ENCODE data around the gene ESX1.

Gene ESX1

GRCh38 chrX:104254442-104255115 lies at the start of gene ESX1:
ESX1 (minus strand) TSS chrX:104254933; CDS start chrX:104254849, 84 bp downstream.
- TF ChIP-seq POLR2AphosphoS5 (IDR thresholded peaks at IDR 0.05; ENCODE audit: borderline replicate concordance, low read depth, low read length) (no peak), FOXP2 (optimal IDR thresholded peaks at IDR 0.05; ENCODE audit: control extremely low read depth, extremely low read length, insufficient read depth) (no peak), EZH2 (IDR thresholded peaks at IDR 0.05) (no peak)
- no peak within 1 kb of the TSS for H3K4me3 ChIP-seq
- no peak within 1 kb of the TSS for H3K27ac ChIP-seq
- H3K36me3 ChIP-seq (ENCODE audit: insufficient read depth, low read length) = no peaks in the 10 kb centered on the region
- no peak for DNase-seq (ENCODE audit: low read depth, low spot score)
- no peak within 1 kb of the TSS for H3K9ac ChIP-seq (ENCODE audit: insufficient read length)
- H3K9me3 ChIP-seq (ENCODE audit: low read depth, low read length) = no peaks in the 10 kb centered on the region

GRCh38 chrX:104295636-104296035 lies 40.9 kb upstream of the ESX1 start:
- no peaks in the 10 kb centered on the region for H3K9me3 ChIP-seq (ENCODE audit: low read depth, low read length)
- H3K36me3 ChIP-seq (ENCODE audit: insufficient read depth, low read length) = no peaks in the 10 kb centered on the region
- no peak overlapping the region for H3K9ac ChIP-seq (ENCODE audit: insufficient read length)
- no peak for DNase-seq (ENCODE audit: low read depth, low spot score)
- H3K27ac ChIP-seq = no peak overlapping the region
- TF ChIP-seq POLR2AphosphoS5 (IDR thresholded peaks at IDR 0.05; ENCODE audit: borderline replicate concordance, low read depth, low read length) = no peak
- TF ChIP-seq EZH2 (IDR thresholded peaks at IDR 0.05) = no peak
- TF ChIP-seq FOXP2 (optimal IDR thresholded peaks at IDR 0.05; ENCODE audit: control extremely low read depth, extremely low read length, insufficient read depth) = no peak
- H3K4me3 ChIP-seq = no peak overlapping the region

DNA sequence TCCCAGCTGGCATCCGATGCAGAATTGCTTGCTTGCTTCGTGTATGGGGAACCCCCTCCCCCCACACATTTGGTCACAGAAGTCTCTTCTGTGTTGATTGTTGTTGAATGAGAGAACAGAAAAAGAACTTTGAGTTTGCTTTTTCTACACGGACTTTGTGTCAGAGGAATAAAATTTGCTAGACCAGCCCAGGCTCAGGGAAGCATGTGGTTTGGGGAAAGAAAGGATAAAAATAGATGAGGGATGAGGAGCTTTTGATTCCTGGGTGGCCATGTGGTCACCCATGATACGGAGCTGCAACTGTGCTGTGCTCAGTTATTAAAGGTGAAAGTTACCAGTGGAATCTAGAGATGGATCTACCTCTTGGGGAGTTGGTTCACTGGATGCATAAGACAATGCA lies 34.2 kb upstream of the ESX1 start:
- H3K4me3 ChIP-seq = no peak overlapping the region
- H3K9ac ChIP-seq (ENCODE audit: insufficient read length) = no peak overlapping the region
- no peak overlapping the region for H3K27ac ChIP-seq
- H3K9me3 ChIP-seq (ENCODE audit: low read depth, low read length) = no peaks in the 10 kb centered on the region
- DNase-seq (ENCODE audit: low read depth, low spot score) = no peak
- H3K36me3 ChIP-seq (ENCODE audit: insufficient read depth, low read length) = no peaks in the 10 kb centered on the region
- TF ChIP-seq EZH2 (IDR thresholded peaks at IDR 0.05) (no peak), FOXP2 (optimal IDR thresholded peaks at IDR 0.05; ENCODE audit: control extremely low read depth, extremely low read length, insufficient read depth) (no peak), POLR2AphosphoS5 (IDR thresholded peaks at IDR 0.05; ENCODE audit: borderline replicate concordance, low read depth, low read length) (no peak)

- H3K27ac ChIP-seq = no peak overlapping the region
- no peak for DNase-seq (ENCODE audit: low read depth, low spot score)
- no peak overlapping the region for H3K9ac ChIP-seq (ENCODE audit: insufficient read length)
- no peaks in the 10 kb centered on the region for H3K36me3 ChIP-seq (ENCODE audit: insufficient read depth, low read length)
- no peaks in the 10 kb centered on the region for H3K9me3 ChIP-seq (ENCODE audit: low read depth, low read length)
- H3K4me3 ChIP-seq = no peak overlapping the region
- no peak for TF ChIP-seq EZH2 (IDR thresholded peaks at IDR 0.05)
- no peak for TF ChIP-seq POLR2AphosphoS5 (IDR thresholded peaks at IDR 0.05; ENCODE audit: borderline replicate concordance, low read depth, low read length)
- TF ChIP-seq FOXP2 (optimal IDR thresholded peaks at IDR 0.05; ENCODE audit: control extremely low read depth, extremely low read length, insufficient read depth) = no peak
Measured at GRCh38 chrX:104288269-104288668, 33.5 kb upstream of the ESX1 start.

DNA sequence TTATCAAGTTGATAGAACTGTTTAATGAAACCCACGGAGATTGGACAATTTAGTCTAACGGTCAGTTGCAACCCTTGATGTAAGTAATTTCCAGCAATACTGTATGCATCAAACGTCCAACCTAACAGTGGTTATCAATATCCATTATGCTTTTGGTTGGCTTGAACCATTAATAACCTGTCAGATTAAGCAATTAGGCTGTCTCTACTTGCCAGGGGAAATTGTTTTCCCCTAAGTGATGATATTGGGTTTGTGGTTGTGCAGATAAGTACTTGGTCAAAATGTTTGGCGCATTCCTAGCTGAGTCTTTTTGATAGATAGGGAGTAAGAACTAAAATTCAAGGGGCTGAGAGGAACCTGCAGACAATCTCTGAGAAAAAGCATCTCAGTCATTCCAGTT lies 30.5 kb upstream of the ESX1 start:
- Histone ChIP-seq H3K9ac (ENCODE audit: insufficient read length) (no peak overlapping the region), H3K4me3 (no peak overlapping the region), H3K36me3 (ENCODE audit: insufficient read depth, low read length) (no peaks in the 10 kb centered on the region), H3K9me3 (ENCODE audit: low read depth, low read length) (no peaks in the 10 kb centered on the region), H3K27ac (no peak overlapping the region)
- no peak for DNase-seq (ENCODE audit: low read depth, low spot score)
- TF ChIP-seq EZH2 (IDR thresholded peaks at IDR 0.05) (no peak), FOXP2 (optimal IDR thresholded peaks at IDR 0.05; ENCODE audit: control extremely low read depth, extremely low read length, insufficient read depth) (no peak), POLR2AphosphoS5 (IDR thresholded peaks at IDR 0.05; ENCODE audit: borderline replicate concordance, low read depth, low read length) (no peak)

- TF ChIP-seq EZH2 (IDR thresholded peaks at IDR 0.05) = no peak
- no peak for TF ChIP-seq POLR2AphosphoS5 (IDR thresholded peaks at IDR 0.05; ENCODE audit: borderline replicate concordance, low read depth, low read length)
- no peak for TF ChIP-seq FOXP2 (optimal IDR thresholded peaks at IDR 0.05; ENCODE audit: control extremely low read depth, extremely low read length, insufficient read depth)
- DNase-seq (ENCODE audit: low read depth, low spot score) = no peak
- H3K4me3 ChIP-seq = no peak overlapping the region
- no peak overlapping the region for H3K27ac ChIP-seq
- H3K9me3 ChIP-seq (ENCODE audit: low read depth, low read length) = no peaks in the 10 kb centered on the region
- no peaks in the 10 kb centered on the region for H3K36me3 ChIP-seq (ENCODE audit: insufficient read depth, low read length)
- H3K9ac ChIP-seq (ENCODE audit: insufficient read length) = no peak overlapping the region
Measured at GRCh38 chrX:104284507-104284906, 29.8 kb upstream of the ESX1 start.

GRCh38 chrX:104282166-104282725 lies 27.5 kb upstream of the ESX1 start:
- DNase-seq (ENCODE audit: low read depth, low spot score) = no peak
- Histone ChIP-seq H3K9me3 (ENCODE audit: low read depth, low read length) (no peaks in the 10 kb centered on the region), H3K9ac (ENCODE audit: insufficient read length) (no peak overlapping the region), H3K27ac (no peak overlapping the region), H3K4me3 (no peak overlapping the region), H3K36me3 (ENCODE audit: insufficient read depth, low read length) (no peaks in the 10 kb centered on the region)
- TF ChIP-seq FOXP2 (optimal IDR thresholded peaks at IDR 0.05; ENCODE audit: control extremely low read depth, extremely low read length, insufficient read depth) (no peak), EZH2 (IDR thresholded peaks at IDR 0.05) (no peak), POLR2AphosphoS5 (IDR thresholded peaks at IDR 0.05; ENCODE audit: borderline replicate concordance, low read depth, low read length) (no peak)

GRCh38 chrX:104281564-104281963 lies 26.8 kb upstream of the ESX1 start:
- DNase-seq (ENCODE audit: low read depth, low spot score) = no peak
- Histone ChIP-seq H3K9me3 (ENCODE audit: low read depth, low read length) (no peaks in the 10 kb centered on the region), H3K4me3 (no peak overlapping the region), H3K27ac (no peak overlapping the region), H3K36me3 (ENCODE audit: insufficient read depth, low read length) (no peaks in the 10 kb centered on the region), H3K9ac (ENCODE audit: insufficient read length) (no peak overlapping the region)
- TF ChIP-seq EZH2 (IDR thresholded peaks at IDR 0.05) = no peak

DNA sequence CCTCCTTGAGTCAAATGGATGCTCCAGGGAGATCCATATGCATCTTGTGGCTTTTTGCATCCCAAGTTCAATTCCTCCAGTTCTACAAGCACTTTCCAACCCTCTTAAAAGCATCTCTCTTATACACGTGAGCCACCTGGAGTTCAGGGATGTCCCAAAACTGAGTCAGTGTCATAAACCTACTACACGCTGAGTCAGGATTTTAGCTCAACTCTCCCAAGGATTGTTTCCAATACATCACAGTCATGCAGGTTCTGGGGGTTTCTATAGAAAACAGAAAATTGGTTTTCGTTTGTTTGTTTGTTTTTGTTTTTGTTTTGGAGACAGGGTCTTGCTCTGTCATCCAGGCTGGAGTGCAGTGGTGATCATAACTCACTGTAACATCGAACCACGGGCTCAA lies 25.9 kb upstream of the ESX1 start:
- H3K9me3 ChIP-seq (ENCODE audit: low read depth, low read length) = no peaks in the 10 kb centered on the region
- no peak for DNase-seq (ENCODE audit: low read depth, low spot score)

More for the DNA sequence above, 25.9 kb upstream of the ESX1 start:
- H3K27ac ChIP-seq = no peak overlapping the region
- H3K9ac ChIP-seq (ENCODE audit: insufficient read length) = no peak overlapping the region
- H3K4me3 ChIP-seq = no peak overlapping the region
- H3K36me3 ChIP-seq (ENCODE audit: insufficient read depth, low read length) = no peaks in the 10 kb centered on the region
- TF ChIP-seq EZH2 (IDR thresholded peaks at IDR 0.05) (no peak), POLR2AphosphoS5 (IDR thresholded peaks at IDR 0.05; ENCODE audit: borderline replicate concordance, low read depth, low read length) (no peak), FOXP2 (optimal IDR thresholded peaks at IDR 0.05; ENCODE audit: control extremely low read depth, extremely low read length, insufficient read depth) (no peak)

Measured in SK-N-MC (cell line).